Activated CD4-positive, alpha-beta T cell treated with anti-CD3 and anti-CD28 coated beads, Interleukin-2, amount 10 ng/mL, durations not matched to agents 24 days and 14 days (primary cell): ENCODE results near the gene HTRA1. TPM values are rescaled to one million over a fixed set of nuclear protein-coding genes. Genes with fewer than 3 reads are reported as not detected.

Source experiments
- DNase-seq: peaks from one replicate; pipeline ENCODE4 v3.0.0; 2022
- H3K27ac Mint-ChIP-seq: one replicate; pipeline ENCODE4 v1.8.0; 2022; ENCODE audit warnings: mild to moderate bottlenecking, mixed read lengths
- H3K27me3 Mint-ChIP-seq: one replicate; pipeline ENCODE4 v1.8.0; 2022; ENCODE audit warnings: mixed read lengths
- H3K36me3 Mint-ChIP-seq: one replicate; pipeline ENCODE4 v1.8.0; 2022; ENCODE audit warnings: low read depth, mild to moderate bottlenecking, mixed read lengths
- H3K4me1 Mint-ChIP-seq: one replicate; pipeline ENCODE4 v1.8.0; 2021; ENCODE audit warnings: mixed read lengths
- H3K4me3 Mint-ChIP-seq: one replicate; pipeline ENCODE4 v1.8.0; 2022; ENCODE audit warnings: mild to moderate bottlenecking, moderate library complexity, mixed read lengths
- H3K9me3 Mint-ChIP-seq: one replicate; pipeline ENCODE4 v1.8.0; 2021; ENCODE audit warnings: mixed read lengths
- intact Hi-C: fragments of 100-400 bp; cut with micrococcal nuclease; formaldehyde crosslinking; loops from one replicate; pipeline ENCODE4 v1.15.1; 2023
- total RNA-seq: library from RNA; stranded (reverse); gene quantifications from 2 replicates; pipeline ENCODE4 v1.2.3, GENCODE V29; 2022

HTRA1 gene
- total RNA-seq, 1 donor from 2014 or later, result not detected

- Mint-ChIP-seq H3K27ac (no peak overlapping the region), H3K4me1 (peaks cover 23% of the 10 kb centered on the region), H3K36me3 (no peaks in the 10 kb centered on the region), H3K27me3 (peaks cover 13% of the 10 kb centered on the region), H3K4me3 (no peak overlapping the region), H3K9me3 (no peaks in the 10 kb centered on the region)
- intact Hi-C loops, result loop anchor here (5.0 kb wide), 1 partner anchor 53 kb away; no protein-coding TSS in a partner anchor
- DNase-seq, result no peak
Observed at GRCh38 chr10:122514045-122514840, 52.9 kb downstream of the HTRA1 start.

GRCh38 chr10:122515022-122515424, 53.7 kb downstream of the HTRA1 start:
- Mint-ChIP-seq H3K27me3 (peaks cover 13% of the 10 kb centered on the region), H3K27ac (no peak overlapping the region), H3K4me3 (no peak overlapping the region), H3K36me3 (no peaks in the 10 kb centered on the region), H3K9me3 (no peaks in the 10 kb centered on the region), H3K4me1 (peaks cover 23% of the 10 kb centered on the region)
- intact Hi-C loops, result no loop called here
- no peak for DNase-seq

GRCh38 chr10:122515588-122516231, 54.4 kb downstream of the HTRA1 start:
- no peaks in the 10 kb centered on the region for H3K36me3 Mint-ChIP-seq
- H3K27ac Mint-ChIP-seq, result peak overlapping the region; percentile 73
- DNase-seq, result peak; percentile 79
- no peaks in the 10 kb centered on the region for H3K9me3 Mint-ChIP-seq
- intact Hi-C loops, result no loop called here
- H3K4me3 Mint-ChIP-seq, result peak overlapping the region; percentile 52
- H3K4me1 Mint-ChIP-seq, result peaks cover 23% of the 10 kb centered on the region
- H3K27me3 Mint-ChIP-seq, result peaks cover 15% of the 10 kb centered on the region

- Mint-ChIP-seq H3K27ac (no peak overlapping the region), H3K36me3 (no peaks in the 10 kb centered on the region), H3K4me3 (no peak overlapping the region), H3K9me3 (no peaks in the 10 kb centered on the region), H3K4me1 (peaks cover 23% of the 10 kb centered on the region), H3K27me3 (peaks cover 19% of the 10 kb centered on the region)
- DNase-seq, result no peak
- intact Hi-C loops, result no loop called here
Observed at GRCh38 chr10:122516734-122517133, 55.4 kb downstream of the HTRA1 start.

GRCh38 chr10:122519144-122519543, 57.8 kb downstream of the HTRA1 start:
- H3K9me3 Mint-ChIP-seq, result no peaks in the 10 kb centered on the region
- no peak for DNase-seq
- H3K36me3 Mint-ChIP-seq, result no peaks in the 10 kb centered on the region
- intact Hi-C loops, result no loop called here
- H3K4me1 Mint-ChIP-seq, result peaks cover 18% of the 10 kb centered on the region
- H3K27me3 Mint-ChIP-seq, result peaks cover 35% of the 10 kb centered on the region
- H3K27ac Mint-ChIP-seq, result no peak overlapping the region
- no peak overlapping the region for H3K4me3 Mint-ChIP-seq

- Mint-ChIP-seq H3K9me3 (no peaks in the 10 kb centered on the region), H3K4me3 (no peak overlapping the region), H3K27me3 (peaks cover 38% of the 10 kb centered on the region), H3K27ac (no peak overlapping the region), H3K36me3 (no peaks in the 10 kb centered on the region), H3K4me1 (peaks cover 16% of the 10 kb centered on the region)
- intact Hi-C loops, result no loop called here
- no peak for DNase-seq
Observed at GRCh38 chr10:122519873-122520272, 58.5 kb downstream of the HTRA1 start.

GRCh38 chr10:122521011-122521410, 59.7 kb downstream of the HTRA1 start:
- Mint-ChIP-seq H3K9me3 (no peaks in the 10 kb centered on the region), H3K36me3 (no peaks in the 10 kb centered on the region), H3K27me3 (peaks cover 38% of the 10 kb centered on the region), H3K27ac (no peak overlapping the region), H3K4me1 (peaks cover 8% of the 10 kb centered on the region), H3K4me3 (no peak overlapping the region)
- intact Hi-C loops, result no loop called here
- DNase-seq, result no peak

- no peak for DNase-seq
- no peak overlapping the region for H3K4me3 Mint-ChIP-seq
- no peaks in the 10 kb centered on the region for H3K36me3 Mint-ChIP-seq
- H3K27ac Mint-ChIP-seq, result no peak overlapping the region
- H3K4me1 Mint-ChIP-seq, result no peaks in the 10 kb centered on the region
- intact Hi-C loops, result no loop called here
- H3K9me3 Mint-ChIP-seq, result no peaks in the 10 kb centered on the region
- H3K27me3 Mint-ChIP-seq, result peaks cover 32% of the 10 kb centered on the region
Observed at GRCh38 chr10:122524811-122525210, 63.5 kb downstream of the HTRA1 start.

- H3K4me1 Mint-ChIP-seq, result no peaks in the 10 kb centered on the region
- H3K36me3 Mint-ChIP-seq, result no peaks in the 10 kb centered on the region
- no peaks in the 10 kb centered on the region for H3K9me3 Mint-ChIP-seq
- H3K27me3 Mint-ChIP-seq, result peaks cover 29% of the 10 kb centered on the region
- intact Hi-C loops, result no loop called here
- DNase-seq, result no peak
- no peak overlapping the region for H3K4me3 Mint-ChIP-seq
- H3K27ac Mint-ChIP-seq, result no peak overlapping the region
Observed at GRCh38 chr10:122525788-122526187, 64.4 kb downstream of the HTRA1 start.

GRCh38 chr10:122526892-122527291, 65.5 kb downstream of the HTRA1 start:
- H3K27me3 Mint-ChIP-seq, result peaks cover 30% of the 10 kb centered on the region
- H3K9me3 Mint-ChIP-seq, result no peaks in the 10 kb centered on the region
- H3K36me3 Mint-ChIP-seq, result no peaks in the 10 kb centered on the region
- no peak overlapping the region for H3K4me3 Mint-ChIP-seq
- intact Hi-C loops, result no loop called here
- no peak overlapping the region for H3K27ac Mint-ChIP-seq
- no peak for DNase-seq
- H3K4me1 Mint-ChIP-seq, result no peaks in the 10 kb centered on the region

- Mint-ChIP-seq H3K27ac (no peak overlapping the region), H3K36me3 (no peaks in the 10 kb centered on the region), H3K9me3 (no peaks in the 10 kb centered on the region), H3K4me3 (no peak overlapping the region), H3K27me3 (peaks cover 9% of the 10 kb centered on the region), H3K4me1 (no peaks in the 10 kb centered on the region)
- intact Hi-C loops, result no loop called here
- DNase-seq, result no peak
Observed at GRCh38 chr10:122530177-122530576, 68.8 kb downstream of the HTRA1 start.

GRCh38 chr10:122531261-122531660, 69.9 kb downstream of the HTRA1 start:
- Mint-ChIP-seq H3K4me3 (no peak overlapping the region), H3K4me1 (no peaks in the 10 kb centered on the region), H3K36me3 (no peaks in the 10 kb centered on the region), H3K27ac (no peak overlapping the region), H3K9me3 (no peaks in the 10 kb centered on the region), H3K27me3 (peaks cover 16% of the 10 kb centered on the region)
- intact Hi-C loops, result no loop called here
- no peak for DNase-seq

- Mint-ChIP-seq H3K4me1 (no peaks in the 10 kb centered on the region), H3K4me3 (no peak overlapping the region), H3K36me3 (no peaks in the 10 kb centered on the region), H3K9me3 (peaks cover 5% of the 10 kb centered on the region), H3K27me3 (peaks cover 21% of the 10 kb centered on the region), H3K27ac (no peak overlapping the region)
- intact Hi-C loops, result no loop called here
- no peak for DNase-seq
Observed at GRCh38 chr10:122531939-122532338, 70.6 kb downstream of the HTRA1 start.

- Mint-ChIP-seq H3K4me3 (no peak overlapping the region), H3K27ac (no peak overlapping the region), H3K27me3 (peaks cover 21% of the 10 kb centered on the region), H3K4me1 (no peaks in the 10 kb centered on the region), H3K9me3 (peaks cover 5% of the 10 kb centered on the region), H3K36me3 (no peaks in the 10 kb centered on the region)
- intact Hi-C loops, result no loop called here
- DNase-seq, result no peak
Observed at GRCh38 chr10:122532601-122533296, 71.4 kb downstream of the HTRA1 start.
